HG03025 (cell line): Measurements from ENCODE around the gene FBXW7.

Experiments used
- ATAC-seq: cut with Tn5 transposase; IDR thresholded peaks from one replicate; pipeline ENCODE4 v1.9.1; 2021; ENCODE audit warnings: mild to moderate bottlenecking, moderate library complexity; ENCODE audit not compliant: unreplicated experiment, low FRiP score

Gene FBXW7

GRCh38 chr4:152479428-152480026 lies 56.4 kb downstream of the FBXW7 start:
- no peak for ATAC-seq

GRCh38 chr4:152478461-152479237 lies 57.2 kb downstream of the FBXW7 start:
- no peak for ATAC-seq

GRCh38 chr4:152476796-152477195 lies 59.1 kb downstream of the FBXW7 start:
- ATAC-seq, result no peak

DNA sequence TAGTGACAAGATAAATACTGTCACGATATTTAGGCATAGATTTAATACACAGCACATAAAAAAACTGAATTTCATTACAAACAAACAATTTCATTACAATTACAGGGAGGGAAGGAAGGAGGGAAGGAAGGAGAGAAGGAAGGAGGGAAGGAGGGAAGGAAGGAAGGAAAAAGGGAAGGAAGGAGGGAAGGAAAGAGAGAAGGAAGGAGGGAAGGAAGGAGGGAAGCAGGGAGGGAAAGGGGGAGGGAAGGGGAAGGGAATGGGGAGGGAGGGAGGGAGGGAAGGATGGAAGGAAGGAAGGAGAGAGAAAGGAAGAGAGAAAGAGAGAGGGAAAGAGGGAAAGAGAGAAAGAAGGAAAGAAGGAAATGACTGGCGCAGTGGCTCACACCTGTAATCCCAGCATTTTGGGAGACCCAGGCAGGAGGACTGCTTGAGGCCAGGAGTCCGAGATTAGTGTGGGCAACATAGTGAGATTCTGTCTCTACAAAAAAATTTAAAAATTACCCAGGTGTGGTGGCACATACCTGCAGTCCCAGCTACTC lies 64.6 kb downstream of the FBXW7 start:
- no peak for ATAC-seq

- ATAC-seq, result no peak
Observed at GRCh38 chr4:152468408-152468807, 67.5 kb downstream of the FBXW7 start.

- no peak for ATAC-seq
Observed at GRCh38 chr4:152467101-152467500, 68.8 kb downstream of the FBXW7 start.

DNA sequence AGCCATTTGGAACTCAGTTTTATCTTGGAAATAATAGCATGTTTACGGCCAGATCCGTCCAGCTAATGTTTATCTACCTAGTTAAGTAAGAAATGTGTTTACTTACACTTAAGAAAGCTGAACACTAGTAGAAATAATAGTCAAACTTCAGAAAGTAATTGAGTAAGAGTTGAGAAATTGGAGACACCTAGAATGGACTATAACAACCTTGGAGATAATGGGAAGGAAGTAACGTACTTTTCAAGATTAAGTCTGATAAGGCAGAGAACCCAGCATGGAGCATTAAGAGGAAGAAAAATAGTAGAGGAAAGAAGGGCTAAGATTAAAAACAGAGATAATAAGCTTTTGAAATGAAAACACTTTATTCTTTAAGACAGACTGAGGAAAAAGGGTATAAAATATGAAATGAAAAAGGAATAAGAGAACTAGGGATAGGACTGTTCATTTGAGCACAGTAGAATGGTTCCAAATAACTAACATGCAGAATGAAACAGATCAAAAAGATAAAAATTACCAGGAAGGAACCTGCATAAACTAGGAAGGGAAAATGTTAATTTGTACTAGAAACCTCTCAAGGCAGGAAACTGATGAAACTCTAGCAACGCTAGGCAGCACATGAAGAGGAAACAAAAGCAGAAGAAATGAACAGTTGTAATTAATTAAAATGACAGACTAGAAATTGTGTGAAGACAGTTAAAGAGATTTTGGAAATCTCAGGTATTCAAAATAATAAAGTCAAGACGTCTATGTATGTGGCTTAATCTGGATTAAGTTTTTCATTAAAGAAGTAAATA lies 71.7 kb downstream of the FBXW7 start:
- no peak for ATAC-seq

DNA sequence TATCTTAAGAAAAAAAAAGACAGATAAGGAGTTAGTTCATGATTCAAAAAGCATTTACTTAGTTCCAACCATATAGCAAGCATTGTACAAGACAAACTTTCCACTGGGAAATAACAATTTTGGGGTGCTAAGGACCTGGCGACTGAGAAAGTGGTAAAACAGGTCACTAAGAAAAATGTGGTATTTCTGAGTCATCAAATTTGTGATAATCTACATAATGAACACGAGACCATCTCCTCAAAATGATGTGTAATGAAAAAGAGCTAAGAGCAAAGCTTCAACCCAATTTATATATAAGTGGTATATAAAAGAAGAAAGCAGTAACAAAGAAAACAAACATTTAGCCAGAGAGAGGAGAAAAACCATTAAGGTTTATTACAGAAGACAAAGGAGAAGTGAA lies 72.3 kb downstream of the FBXW7 start:
- ATAC-seq, result no peak

DNA sequence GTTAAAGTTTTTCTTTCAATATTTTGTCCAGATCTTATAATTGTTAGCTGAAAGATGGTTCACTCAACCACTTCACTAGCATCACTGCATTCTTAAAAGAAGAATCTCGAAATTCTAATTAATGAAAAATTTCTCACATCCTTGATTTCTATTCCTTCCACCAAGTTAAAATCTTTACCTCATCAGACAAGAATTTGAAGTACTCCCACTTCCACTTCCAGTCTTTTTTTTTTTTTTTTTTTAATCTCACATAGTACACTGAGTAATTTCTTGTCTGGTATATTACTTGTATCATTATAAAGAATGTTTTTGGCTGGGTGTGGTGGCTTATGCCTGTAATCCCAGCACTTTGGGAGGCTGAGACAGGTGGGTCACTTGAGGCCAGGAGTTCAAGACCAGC lies 73.2 kb downstream of the FBXW7 start:
- ATAC-seq, result no peak

- ATAC-seq, result no peak
Observed at GRCh38 chr4:152462047-152462446, 73.8 kb downstream of the FBXW7 start.

DNA sequence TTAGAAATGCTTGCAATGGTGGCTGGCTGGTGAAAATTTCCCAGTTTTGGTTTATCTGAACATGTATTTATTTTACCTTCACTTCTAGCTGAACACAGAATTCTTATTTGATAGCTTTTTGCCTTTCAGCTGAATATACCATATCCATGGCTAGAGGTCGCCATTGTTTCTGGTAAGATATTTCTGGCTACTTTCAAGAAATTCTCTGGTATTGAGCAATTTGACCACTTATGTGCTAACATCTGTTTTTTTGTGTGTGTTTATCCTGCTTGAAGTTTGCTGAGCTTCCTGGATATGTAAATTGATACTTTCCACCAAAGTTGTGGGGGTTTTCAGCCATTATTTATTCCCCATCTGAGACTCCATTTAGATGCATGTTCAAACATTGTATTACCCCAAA lies 75.4 kb downstream of the FBXW7 start:
- ATAC-seq, result no peak

- ATAC-seq, result no peak
Observed at GRCh38 chr4:152459326-152459725, 76.6 kb downstream of the FBXW7 start.

DNA sequence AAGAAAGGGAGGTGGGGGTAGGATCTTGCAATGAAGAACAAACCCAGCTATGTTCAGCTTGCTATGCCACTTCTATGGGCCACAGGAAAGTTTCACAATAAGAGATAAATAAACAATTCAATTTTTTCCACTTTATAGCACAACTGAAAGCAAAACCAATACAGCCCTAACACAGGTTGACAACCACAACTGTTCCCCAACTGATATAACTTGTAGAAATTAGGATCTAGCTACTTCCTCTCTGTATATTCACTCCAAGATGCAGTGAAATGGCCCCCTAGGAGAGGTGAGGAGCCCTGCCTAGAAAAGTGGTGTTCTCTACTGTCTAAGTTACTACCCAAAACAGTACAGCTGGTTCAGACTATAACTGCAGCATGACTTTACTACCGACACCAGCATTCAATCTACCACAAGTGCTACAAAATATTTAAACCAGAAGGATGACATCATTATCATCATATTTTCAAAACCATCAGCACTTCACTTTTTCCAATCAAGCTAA lies 77.0 kb downstream of the FBXW7 start:
- no peak for ATAC-seq

DNA sequence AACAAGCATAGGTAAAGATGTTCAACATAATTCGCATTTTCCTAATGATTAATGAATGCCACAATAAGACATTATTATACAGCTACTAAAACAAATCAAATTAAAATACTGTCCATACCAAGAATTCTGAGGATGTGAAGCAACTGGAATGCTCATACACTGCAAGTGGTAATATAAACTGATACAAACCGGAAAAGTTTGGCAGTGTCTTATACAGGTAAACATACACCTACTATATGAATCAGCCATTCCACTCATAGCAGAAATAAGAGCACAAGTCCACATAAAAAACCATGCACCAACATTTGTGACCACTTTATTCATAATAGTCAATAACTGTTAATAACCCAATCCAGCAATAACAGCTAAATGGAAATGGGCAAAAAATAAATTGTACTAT lies 79.3 kb downstream of the FBXW7 start:
- ATAC-seq, result no peak

GRCh38 chr4:152455311-152455710 lies 80.6 kb downstream of the FBXW7 start:
- no peak for ATAC-seq

DNA sequence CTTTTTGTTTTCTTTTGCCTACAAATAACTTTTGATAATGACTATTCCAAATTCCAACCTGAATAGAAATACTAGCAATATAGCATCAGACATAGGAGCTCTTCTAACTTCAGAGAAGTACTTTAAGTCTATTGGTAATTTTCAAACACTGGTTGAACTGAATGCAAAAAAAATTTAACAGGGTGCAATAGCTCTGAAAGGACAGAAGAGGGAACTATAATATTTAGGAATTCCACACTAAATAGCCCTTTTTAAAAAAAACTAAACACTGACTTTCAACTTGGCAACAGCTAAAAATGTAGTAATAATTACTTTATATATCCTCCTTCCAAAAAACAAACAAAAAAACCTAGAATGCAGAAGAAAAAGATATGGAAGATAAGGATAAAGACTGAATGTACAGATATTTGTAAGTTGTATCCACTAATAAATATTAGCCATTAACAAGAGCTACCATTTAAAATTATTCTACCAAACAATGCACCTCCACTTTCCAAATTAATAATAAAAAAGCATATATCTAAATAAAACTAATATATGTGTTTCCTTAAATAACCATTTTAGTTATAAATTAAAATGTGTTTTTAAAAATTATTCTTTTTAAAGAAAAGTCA lies 81.4 kb downstream of the FBXW7 start:
- no peak for ATAC-seq

GRCh38 chr4:152451496-152451895 lies 84.4 kb downstream of the FBXW7 start:
- ATAC-seq, result no peak

GRCh38 chr4:152448854-152449253 lies 87.0 kb downstream of the FBXW7 start:
- ATAC-seq, result no peak

DNA sequence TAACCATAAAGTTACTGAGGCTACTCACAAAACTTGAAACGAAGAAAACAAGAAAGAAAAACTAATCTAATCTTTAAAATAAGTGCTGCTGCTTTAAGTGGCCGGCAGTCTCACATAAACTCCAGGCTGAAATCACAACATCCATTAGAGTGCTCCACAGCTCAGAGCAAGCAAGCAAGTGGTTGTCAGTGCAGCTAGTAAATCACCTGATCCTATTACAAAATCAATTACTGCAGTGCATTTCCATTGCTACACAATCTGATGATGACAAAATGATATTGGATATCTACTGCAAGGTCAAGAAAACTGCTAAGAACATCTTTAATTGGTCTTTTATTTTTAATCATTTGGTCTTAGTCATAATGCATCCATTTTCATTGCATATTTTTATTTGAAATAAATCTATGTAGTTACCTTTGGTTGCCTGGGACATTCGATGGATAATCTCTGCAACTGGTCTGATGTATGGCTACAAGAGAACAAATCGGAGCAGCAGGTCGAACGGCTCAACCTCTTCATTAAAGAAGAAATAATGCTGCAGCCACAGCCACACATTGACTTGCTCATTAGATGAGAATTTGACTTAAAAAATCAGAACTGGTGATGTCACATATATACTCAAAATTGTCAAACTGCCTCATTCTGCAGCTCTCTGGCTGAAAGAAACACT lies 87.7 kb downstream of the FBXW7 start:
- ATAC-seq, result no peak

DNA sequence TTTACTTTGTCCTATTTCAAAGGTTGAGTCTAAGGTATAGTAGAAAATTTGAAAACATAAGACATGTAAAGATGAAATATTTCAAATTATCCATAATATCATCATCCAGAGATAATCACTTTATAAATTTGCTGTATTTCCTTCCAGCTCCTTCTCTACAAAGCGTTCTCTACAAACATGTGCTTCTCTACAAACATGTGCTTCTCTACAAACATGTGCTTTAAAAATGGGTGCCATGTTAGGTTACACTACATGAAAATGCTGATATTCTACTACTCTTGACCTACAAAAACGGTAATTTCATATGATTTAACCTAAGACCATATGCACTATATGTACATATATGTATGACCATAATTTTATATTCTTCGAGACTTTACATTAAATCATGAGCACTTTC lies 92.0 kb downstream of the FBXW7 start:
- no peak for ATAC-seq
